Stimulated activated CD4-positive, alpha-beta T cell treated with anti-CD3 and anti-CD28 coated beads, TNF-alpha, amount 100 ng/mL, for 48 hours (primary cell): ENCODE data around the gene RNF207.

ENCODE experiments used
- DNase-seq, 3 donors: peaks; one replicate each; pipeline ENCODE4 v3.0.0-alpha.2; 2020; ENCODE audit warnings: low read depth in 3 of 3

Gene RNF207

DNA sequence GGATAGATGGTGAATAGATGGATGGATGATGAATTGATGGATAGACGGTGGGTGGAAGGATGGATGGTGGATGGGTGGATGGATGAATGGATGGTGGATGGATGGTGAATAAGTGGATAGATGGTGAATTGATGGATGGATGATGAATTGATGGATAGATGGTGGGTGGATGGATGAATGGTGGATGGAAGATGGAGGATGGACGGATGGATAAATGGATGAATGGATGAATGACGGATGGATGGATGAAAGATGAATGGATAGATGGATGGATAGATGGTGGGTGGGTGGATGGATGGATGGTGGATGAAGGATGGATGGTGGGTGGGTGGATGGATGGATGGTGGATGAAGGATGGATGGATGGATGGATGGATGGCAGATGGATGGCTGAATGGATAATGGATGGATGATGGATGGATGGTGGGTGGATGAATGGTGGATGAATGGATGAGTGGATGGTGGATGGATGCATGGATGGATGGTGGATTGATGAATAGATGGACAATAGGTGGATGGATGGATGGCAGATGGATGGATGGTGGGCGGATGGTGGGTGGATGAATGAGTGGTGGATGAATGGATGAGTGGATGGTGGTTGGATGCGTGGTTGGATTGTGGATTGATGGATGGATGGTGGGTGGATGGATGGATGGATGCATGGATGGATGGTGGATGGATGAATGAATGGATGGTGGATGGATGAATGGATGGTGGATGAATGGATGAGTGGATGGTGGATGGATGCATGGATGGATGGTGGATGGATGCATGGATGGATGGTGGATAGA is 31.1 kb upstream of the RNF207 start:
- no peak for DNase-seq

DNA sequence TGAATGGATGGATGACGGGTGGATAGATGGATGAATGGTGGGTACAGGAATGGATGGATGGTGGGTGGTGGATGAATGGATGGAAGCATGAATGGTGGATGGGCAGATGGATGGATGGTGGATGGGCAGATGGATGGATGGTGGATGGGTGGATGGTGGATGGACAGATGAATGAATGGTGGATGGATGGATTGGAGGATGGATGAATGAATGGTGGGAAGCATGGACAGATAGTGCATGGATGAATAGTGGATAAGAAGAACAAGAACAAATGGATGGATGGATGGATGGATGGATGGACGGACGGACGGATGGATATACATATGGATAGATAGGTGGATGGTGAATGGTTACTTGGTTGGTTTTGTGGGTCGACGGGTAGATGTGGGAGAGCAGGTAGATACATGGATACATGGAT is 30.5 kb upstream of the RNF207 start:
- no peak for DNase-seq

DNA sequence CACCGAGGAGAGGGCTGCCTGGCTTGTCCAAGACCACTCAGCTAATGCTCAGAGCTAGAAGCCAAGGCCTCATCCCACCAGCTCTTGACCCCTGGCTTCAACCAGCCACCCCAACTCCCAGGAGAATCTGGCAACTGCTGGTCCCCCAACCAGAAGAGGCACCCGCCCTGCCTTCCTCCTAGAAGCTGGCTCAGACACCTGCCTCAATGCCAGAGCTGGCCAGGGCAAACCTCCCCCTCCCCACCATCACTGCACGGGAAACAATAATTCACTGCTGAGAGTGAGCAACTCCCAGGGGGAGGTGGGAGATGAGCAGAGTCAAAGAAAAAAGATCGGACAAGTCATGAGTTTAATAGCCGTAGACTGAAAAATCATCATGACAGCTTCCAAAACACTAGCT is 29.1 kb upstream of the RNF207 start:
- no peak for DNase-seq

DNA sequence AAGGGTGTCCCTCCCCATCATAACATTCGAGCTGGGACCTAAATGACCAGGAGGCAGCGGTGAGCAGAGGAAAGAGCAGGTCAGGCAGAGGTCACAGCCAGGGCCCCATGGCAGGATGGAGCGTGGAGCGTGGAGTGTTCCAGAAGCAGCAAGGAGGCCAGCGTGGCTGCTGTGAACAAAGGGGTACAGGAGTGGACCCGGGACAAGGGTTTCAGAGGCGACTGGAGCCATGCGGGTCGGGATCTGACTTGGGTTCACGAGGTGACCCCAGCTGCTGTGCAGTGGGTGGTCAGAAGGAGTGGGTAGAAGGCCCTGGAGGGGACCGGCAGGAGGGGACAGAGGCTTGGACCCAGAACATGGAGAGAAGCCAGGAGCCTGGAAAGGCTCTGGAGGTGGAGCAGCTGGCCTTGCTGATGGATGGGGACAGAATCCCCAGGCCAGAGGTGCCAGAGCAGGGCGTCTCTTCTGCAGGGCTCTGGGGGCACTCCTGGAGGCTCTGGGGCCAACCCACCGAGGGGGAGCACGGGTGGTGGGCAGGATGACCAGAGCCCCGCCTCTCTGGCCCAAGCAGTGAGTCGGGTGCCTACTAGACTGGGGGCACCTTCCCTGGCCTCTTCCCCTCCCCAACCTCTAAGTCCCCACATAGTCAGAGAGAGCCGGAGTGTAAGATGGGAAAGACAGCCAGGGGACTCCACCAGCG is 28.1 kb upstream of the RNF207 start:
- no peak for DNase-seq

DNA sequence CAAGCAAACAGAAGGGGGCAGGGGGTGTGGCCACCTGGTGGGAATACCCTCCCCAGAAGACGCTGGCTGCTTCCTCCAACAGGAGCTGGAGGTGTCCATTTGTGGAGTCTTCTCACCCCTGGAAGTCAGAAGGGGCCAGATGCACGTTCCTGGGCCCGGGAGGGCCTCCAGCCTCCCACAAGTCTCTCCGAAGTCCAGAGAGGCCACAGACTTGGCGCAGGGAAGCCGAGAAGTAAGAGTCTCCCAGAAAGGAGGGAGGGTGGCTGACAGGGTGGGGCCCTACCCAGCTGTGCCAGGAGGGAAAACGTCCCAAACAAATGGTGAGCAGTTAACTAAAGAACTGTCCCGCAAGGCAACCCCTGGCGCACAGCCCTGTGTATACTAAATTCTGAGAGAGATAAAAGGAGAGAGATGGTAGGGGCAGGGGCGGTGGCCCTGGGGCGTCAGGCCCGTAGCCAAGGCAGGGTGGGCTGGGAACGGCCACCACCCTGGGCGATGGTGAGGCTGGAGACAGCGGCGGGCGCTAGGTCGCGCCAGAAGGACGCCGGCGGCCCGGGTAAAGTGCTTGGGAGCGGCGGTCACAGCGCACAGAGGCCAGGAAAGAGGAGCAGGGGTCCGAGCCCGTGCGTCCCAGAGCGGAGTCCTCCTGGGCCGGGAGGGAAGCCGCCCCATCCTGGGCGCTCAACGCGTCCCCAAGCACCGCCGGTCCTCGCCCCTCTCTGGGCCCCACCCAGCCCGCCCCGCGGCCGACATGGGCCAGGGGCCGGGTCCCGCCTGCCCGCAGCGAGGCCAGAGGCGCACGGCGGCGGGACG is 27.0 kb upstream of the RNF207 start:
- DNase-seq = no peak

DNA sequence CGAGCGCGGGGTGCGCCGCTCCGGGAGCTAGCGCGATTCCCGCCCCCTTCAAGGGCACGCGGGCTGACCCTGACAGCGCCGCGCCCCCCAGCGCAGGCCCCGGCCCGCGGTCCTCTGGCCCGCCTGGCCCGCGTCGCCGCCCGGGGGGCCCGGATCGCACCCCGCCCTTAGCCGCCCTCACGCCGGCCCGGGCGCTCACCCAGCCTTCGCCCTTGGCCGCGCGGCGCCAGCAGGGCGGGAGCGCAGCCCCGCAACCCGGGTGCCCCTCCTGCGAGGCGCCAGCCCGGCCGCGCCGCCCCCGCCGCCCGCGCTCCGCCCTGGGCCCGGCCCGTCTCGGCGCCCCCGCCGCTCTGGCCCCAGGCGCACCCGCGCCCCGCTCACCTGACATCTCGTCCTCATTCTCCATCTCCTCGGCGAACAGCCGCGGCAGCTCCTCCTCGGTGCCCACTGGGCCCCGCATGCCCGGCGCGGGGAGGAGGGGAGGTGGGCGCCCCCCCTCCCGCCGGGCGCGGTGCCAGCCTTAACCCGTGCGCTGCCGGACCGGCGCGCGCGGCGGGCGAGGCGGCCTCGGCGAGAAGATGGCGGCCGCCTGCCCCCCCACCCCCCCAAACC is 26.2 kb upstream of the RNF207 start:
- no peak for DNase-seq

DNA sequence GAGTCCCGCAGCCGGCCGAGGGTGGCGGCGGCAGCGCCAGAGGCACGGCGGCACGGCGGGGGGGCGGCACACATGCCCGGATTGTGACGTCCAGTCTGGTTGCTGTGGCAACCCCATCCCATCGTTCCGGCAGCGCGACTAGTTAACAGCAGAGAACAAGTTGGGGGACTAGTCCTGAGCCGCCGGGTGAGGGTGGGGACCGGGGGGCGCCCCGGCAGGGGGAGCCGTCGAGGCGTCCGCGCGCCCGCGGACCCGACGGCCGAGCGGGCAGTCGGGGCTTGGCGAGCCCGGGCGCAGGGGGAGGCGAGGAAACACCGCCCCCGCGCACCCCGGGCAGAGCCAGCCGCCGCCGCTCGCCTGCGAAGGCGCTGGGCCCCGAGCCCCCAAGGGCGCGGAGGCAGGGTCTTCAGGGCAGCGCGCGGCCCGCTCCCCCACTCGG is 25.6 kb upstream of the RNF207 start, which contains the start of gene CHD5:
Gene CHD5, minus strand, starts transcription at position 54 of the 439 bp plus-strand sequence. CDS start 298 bp downstream, outside the sequence.
- DNase-seq = no peak

DNA sequence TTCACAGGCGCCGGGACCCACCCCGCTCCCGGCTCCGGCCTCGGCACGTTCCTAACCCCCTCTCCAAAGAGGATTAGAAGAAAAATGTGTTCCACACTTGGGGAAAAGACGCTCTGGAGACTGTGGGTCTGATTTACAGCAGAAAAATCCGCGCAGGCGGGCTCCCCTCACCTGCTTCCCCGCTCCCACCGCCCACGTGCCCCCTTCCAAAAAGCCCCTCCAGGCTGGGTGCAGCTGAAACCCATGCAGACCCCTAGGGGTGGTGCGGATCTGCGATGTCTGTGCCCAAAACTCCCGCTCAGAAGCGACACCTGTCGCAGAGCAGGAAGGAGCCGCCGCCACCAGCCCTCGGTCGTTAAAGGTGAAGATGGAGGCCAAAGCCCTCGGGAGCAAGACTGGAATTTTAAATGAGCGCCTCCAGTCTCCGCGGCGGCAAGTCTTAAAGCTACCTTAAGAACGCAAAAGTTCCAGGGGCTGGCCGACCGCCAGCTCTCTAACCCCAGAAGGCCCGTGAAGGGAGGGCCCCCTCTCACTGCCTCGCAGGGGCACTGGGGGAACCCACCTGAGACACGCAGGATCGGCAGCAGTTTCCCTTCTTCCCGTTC is 25.1 kb upstream of the RNF207 start:
- DNase-seq = no peak

DNA sequence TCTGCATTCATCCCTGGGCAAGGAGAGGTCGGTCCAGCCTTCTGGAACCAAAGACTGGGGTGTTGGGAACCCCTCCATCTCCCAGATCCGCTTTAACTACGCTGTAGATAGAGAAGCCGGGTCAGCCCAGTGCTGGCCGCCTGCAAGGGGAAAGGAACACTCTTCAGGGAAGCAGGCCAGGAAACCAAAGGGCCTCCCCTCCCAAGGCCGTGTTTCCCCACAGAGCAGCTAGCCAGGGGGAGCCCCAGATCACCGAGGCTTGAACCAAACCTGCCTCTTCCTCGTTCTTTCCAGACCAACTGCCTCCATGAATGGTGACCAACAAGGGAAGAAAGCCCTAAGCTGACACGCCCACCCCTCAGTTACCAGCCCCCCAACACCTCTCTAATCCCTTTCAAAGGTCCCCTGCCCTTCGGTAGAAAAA is 24.6 kb upstream of the RNF207 start:
- no peak for DNase-seq

DNA sequence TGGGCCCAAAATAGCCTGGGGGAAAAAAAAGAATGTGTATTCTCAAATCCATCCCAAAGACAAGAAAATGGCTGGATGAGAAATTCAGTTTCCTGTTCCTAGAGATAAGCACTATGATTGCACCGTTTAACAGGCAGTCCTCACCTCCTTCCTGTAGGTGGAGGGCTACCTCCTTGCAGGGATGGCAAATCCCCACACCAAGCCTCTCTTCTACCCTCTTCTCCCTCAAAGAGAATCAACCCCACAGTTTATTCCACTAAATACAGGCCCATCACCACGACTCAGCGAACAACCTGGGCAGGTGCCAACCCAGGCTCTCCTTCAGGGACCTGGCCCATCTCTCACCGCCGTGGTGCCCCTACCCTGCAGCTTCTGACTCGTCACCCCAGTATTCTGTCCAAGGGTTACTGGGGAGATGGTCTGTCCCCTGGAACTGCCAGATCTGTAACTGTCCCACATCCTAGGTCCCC is 22.4 kb upstream of the RNF207 start:
- no peak for DNase-seq

DNA sequence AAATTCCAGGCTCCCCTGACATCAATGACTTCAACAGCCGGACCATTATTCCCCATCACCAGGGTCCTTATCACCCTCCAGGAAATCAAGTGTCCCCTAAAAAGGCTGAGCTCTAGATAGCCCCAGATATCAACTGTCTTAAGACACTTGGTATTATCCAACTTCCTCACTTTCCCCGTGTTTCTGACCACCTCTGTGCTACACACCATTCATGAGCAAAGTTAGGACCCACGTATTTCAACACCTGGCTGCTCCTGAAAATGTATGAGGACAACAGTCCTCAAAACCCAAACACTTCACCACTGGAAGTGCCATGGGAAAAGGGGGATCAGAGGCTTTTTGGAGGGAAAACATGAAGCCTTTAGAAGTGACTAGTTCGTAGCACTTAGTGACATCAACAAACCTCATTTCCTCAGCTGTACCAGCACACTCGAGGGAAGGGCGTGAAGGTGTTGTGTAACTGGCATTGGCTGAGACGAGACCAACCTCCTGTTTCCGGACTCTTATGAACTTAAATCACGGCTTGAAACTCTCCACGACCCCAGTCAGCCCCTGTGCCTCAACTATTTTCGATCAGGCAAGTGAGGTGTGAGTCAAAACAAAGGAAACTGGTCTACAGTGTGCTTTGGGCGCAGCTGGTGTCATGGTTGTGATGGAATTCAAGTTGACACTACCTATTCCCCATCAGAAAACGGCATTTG is 21.7 kb upstream of the RNF207 start:
- no peak for DNase-seq

DNA sequence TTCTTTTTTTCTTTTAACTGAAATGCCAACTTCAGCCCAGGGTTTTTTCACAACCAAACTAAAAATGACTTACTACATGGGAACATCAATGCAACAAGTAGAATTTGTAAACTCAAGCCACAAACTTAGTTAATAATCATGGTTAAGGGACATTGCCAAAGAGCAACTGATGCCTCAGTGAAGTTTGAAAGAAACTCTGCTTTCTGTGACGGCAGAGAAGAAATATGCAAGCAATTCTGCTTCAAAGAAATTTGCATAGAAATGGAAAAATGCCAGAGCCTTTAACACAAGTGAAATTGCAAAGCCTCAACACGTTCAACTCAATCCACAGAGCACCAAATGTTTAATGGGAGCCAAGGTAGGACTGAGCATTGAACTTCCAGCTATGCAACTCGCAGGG is 20.8 kb upstream of the RNF207 start:
- no peak for DNase-seq

DNA sequence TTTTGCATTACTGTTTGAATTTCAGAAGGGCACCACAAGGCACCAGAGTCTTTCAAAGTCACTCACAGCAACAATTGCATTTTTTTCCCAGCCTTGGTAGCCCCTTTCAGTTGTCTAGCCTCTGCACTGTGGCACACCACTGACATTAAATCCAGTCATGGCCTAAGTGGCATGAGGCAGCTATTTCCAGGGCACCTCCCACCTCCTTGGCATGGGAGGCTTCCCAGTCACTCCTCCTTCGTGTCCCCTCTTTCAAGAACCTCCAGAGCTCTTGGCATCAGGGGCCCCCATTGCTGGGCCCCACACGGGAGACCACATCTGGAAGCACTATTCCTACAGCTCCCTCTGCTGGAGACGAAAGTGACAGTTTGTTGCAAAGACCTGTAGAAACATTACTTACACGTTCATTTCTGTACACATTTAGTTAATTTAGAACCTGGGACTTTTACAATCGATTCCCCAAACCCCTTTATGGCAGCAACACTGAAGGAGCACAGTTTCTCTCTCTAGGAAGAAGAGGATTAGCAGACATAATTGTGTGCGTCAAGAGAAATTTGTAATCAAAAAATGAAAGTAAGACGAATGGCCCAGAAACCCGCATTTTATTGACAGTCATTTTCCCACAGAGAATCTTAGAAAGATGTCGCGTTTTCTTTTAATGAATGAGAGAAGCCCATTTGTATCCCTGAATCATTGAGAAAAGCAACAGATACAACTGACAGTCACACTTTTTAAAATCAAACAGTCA is 20.1 kb upstream of the RNF207 start:
- no peak for DNase-seq

DNA sequence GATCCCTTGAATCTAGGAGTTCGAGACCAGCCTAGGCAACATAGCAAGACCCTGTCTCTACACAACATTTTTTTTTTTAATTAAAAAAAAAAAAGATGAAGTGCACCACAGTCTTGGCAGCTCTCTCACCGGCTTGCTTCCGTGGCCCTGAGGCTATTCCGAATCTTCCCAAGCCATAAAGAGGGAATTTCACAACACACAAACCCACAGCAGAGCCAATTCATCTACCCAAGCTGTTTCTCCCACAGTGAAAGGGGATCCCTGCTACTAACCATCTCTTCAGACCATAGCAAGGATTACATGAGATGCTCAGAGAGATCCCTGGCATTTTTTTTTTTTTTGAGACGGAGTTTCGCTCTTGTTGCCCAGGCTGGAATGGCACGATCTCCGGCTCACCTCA is 17.5 kb upstream of the RNF207 start:
- DNase-seq = no peak

DNA sequence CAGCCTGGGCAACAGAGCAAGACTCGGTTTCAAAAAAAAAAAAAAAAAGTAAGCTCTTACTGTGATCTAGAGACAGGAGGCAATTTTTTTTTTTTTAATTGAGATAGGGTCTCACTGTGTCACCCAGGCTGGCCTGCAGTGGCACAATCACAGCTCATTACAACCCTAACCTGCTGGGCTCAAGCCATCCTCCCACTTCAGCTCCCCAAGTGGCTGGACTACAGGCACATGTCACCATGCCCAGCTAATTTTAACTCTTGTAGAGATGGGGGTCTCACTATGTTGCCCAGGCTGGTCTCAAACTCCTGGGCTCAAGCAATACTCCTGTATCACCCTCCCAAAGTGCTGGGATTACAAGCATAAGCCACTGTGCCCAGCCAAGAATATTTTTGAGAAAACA is 14.0 kb upstream of the RNF207 start:
- no peak for DNase-seq

DNA sequence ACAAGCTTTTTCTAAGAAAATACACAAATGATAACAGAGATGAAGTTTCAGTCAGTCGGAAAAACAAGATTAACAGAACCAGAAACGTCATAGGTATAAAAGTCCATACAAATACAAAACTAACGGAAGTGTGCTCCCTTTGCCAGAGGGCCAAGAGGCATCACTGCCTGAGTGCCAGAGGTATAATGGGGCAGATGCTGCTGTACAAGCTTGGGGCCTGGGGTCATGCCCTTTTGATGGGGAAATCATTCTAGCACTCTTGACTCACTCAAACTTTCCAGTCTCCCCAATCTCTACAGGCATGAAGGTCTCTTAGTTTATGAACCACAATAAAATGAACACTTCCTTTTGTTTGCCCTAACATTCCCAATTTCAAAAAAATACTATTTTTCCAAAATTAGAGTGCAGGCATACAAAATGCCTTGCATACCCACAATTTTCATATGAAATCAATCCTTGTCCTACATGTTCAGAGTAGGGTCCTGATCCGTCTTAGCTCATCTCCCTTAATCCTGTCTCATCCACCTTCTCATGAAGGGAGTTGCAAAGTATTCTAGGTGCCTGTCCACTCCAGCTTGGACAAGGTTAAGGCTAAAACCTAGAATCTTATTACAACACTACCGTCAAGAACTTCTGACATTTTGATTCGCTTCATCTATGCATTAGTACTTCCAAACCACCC is 8.0 kb upstream of the RNF207 start:
- no peak for DNase-seq

DNA sequence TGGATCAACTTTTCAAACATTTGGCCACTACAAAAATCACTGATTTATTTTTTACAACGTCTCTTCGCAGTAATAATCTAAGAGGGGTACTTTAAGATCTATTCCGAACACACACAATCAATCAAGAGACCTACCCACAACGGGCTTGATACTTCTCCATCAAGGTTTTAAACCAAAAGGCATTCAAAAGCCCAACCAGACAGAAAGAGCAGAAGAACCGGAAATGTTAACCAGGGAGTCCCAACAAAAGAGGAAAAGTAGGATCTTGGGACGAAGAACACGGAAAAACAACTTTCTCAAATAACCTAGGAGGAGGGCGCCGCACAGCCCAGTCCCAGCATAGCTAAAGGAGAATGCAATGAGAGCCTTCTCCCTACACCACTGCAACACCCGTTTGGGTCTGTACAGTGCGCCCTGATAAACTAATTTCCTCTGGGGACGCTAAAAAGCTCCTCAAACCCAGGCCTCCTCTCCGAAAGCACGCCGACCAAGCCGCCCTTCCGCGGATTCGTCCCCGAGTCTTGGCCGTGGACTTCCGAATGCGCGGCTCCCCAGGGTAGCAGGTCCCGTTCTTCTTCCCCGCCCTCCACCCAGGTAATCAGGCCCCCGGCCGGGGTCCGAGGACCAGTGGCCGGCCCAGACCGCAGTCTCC is 7.1 kb upstream of the RNF207 start:
- no peak for DNase-seq

DNA sequence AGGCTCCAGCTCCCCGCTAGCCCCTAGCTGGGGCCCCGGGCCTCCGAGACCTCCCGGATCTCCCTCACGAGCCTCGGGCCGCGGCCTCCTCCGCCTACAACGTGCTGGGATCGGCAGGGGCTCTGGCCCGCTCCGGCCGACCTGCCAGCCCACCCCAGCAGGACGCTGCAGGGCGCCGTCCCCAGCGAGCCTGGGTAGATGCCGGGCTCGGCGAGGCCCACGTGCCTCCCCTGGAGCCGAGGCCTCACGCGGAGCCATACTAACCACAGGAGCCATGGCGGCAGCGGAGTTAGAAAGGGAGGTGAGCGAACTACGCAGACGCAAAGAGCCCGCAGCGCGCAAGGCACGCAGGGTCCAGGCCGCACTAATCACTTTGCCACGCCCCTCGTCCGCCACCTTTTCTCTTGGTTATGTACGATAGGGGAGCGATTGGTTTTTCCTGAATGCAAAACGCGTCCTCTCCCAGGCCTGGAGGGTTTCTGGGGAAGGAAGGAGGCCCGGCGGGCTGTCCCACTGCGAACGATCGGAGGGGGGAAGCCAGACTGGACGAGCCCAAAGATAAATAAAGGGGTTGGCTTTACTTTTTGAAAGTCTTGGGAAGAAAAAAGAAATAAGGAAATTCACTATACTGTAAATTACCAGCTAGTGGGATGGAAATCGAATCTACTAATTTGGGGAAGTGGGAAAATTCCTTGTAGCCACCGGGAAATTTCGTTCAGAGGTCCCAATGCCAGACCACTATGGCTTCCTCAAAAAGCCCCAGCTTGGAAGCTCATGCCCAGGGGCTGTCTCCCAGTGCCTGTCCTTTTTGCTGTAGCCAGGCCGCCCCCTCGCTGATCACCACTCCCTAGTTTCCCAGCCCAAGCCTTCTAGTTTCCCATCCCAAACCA is 6.4 kb upstream of the RNF207 start, which contains the start of gene RPL22:
Gene RPL22, minus strand, starts transcription at position 298 of the 890 bp plus-strand sequence. Its CDS starts 22 bp downstream, at position 276.
- DNase-seq = peak; percentile 95 to 98 (median 97)
